ENCODE measurements around the gene REEP5.

REEP5 gene

DNA sequence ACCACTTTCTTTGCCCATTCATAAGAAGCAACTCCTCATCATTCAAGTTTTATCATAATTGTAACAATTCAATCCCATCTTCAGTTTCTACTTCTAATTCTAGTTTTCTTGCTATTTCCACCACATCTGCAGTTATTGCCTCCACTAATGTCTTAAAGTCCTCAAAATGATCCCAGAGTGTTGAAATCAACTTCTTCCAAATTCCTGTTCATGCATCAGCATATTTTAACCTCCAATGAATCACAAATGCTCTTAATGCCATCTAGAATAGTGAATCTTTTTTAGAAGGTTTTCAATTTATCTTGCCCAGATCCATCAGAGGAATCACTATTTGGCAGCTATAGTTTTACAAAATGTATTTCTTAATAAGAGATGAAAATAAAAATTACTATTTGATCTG, 64.2 kb downstream of the REEP5 start:
- H3K36me3 ChIP-seq (ENCODE audit: control insufficient read depth in 2 of 2, insufficient read depth in 2 of 2, low read length in 2 of 2) = peaks cover 3 to 4% of the 10 kb centered on the region in 2 donors
- no peak overlapping the region for H3K27ac ChIP-seq (ENCODE audit: low read depth in 2 of 2, low read length in 2 of 2)
- peaks cover 9 to 15% of the 10 kb centered on the region in 2 donors for H3K4me1 ChIP-seq (ENCODE audit: control insufficient read depth in 2 of 2, insufficient read depth in 2 of 2, low read length in 2 of 2)
- H3K27me3 ChIP-seq (ENCODE audit: control insufficient read depth in 2 of 2, insufficient read depth in 2 of 2, low read length in 2 of 2) = peaks cover 2 to 4% of the 10 kb centered on the region in 2 donors
- H3K9ac ChIP-seq (ENCODE audit: low read depth in 1 of 2, low read length in 2 of 2) = no peak overlapping the region
- H3K4me3 ChIP-seq (ENCODE audit: low read length in 2 of 2) = no peak overlapping the region
- H3K9me3 ChIP-seq (ENCODE audit: control insufficient read depth in 2 of 2, low read length in 2 of 2) = peaks cover 0 to 2% of the 10 kb centered on the region in 2 donors

DNA sequence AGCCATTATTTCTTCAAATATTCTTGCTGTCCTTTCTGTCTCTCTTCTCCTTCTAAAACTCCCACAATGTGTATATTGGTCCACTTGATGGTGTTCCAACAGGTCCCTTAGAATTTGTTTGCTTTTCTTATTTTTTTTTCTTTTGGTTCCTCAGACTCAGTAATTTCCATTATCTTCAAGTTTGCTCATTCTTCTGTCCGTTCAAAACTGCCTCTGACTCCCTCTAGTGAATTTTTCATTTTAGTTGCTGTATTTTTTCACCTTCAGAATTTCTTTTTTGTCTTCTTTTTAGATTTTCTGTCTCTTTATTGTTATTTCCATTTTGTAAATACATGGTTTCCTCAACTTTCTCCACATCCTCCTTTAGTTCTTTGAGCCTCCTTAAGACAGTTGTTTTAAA, 67.4 kb downstream of the REEP5 start:
- Histone ChIP-seq H3K27ac (ENCODE audit: low read depth in 2 of 2, low read length in 2 of 2) (no peak overlapping the region), H3K9me3 (ENCODE audit: control insufficient read depth in 2 of 2, low read length in 2 of 2) (peaks cover 0 to 2% of the 10 kb centered on the region in 2 donors), H3K36me3 (ENCODE audit: control insufficient read depth in 2 of 2, insufficient read depth in 2 of 2, low read length in 2 of 2) (no peaks in the 10 kb centered on the region), H3K4me1 (ENCODE audit: control insufficient read depth in 2 of 2, insufficient read depth in 2 of 2, low read length in 2 of 2) (no peaks in the 10 kb centered on the region), H3K4me3 (ENCODE audit: low read length in 2 of 2) (no peak overlapping the region), H3K27me3 (ENCODE audit: control insufficient read depth in 2 of 2, insufficient read depth in 2 of 2, low read length in 2 of 2) (peaks cover 2 to 4% of the 10 kb centered on the region in 2 donors), H3K9ac (ENCODE audit: low read depth in 1 of 2, low read length in 2 of 2) (no peak overlapping the region)

DNA sequence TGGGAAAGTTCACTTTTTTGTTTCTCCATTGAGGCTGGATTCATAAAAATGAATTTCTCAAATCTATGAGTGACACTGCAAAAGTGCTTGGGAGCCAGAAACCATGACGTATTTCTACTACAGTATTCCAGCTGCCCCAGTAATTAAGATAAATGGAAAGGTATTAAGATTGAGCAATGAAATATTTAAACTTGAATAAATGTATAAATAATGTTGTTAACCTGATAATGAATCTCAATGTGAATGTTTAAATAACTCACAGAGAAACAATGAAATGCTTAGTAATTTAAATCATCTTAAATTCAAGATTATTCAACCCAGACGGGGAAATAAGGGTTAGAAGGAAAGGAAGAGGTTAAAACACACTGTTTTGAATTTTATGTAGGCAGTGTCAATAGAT, 72.1 kb downstream of the REEP5 start:
- Histone ChIP-seq H3K27me3 (ENCODE audit: control insufficient read depth in 2 of 2, insufficient read depth in 2 of 2, low read length in 2 of 2) (peaks cover 2 to 4% of the 10 kb centered on the region in 2 donors), H3K36me3 (ENCODE audit: control insufficient read depth in 2 of 2, insufficient read depth in 2 of 2, low read length in 2 of 2) (no peaks in the 10 kb centered on the region), H3K9ac (ENCODE audit: low read depth in 1 of 2, low read length in 2 of 2) (no peak overlapping the region), H3K27ac (ENCODE audit: low read depth in 2 of 2, low read length in 2 of 2) (no peak overlapping the region), H3K4me1 (ENCODE audit: control insufficient read depth in 2 of 2, insufficient read depth in 2 of 2, low read length in 2 of 2) (no peaks in the 10 kb centered on the region), H3K9me3 (ENCODE audit: control insufficient read depth in 2 of 2, low read length in 2 of 2) (peaks cover 0 to 2% of the 10 kb centered on the region in 2 donors), H3K4me3 (ENCODE audit: low read length in 2 of 2) (no peak overlapping the region)

DNA sequence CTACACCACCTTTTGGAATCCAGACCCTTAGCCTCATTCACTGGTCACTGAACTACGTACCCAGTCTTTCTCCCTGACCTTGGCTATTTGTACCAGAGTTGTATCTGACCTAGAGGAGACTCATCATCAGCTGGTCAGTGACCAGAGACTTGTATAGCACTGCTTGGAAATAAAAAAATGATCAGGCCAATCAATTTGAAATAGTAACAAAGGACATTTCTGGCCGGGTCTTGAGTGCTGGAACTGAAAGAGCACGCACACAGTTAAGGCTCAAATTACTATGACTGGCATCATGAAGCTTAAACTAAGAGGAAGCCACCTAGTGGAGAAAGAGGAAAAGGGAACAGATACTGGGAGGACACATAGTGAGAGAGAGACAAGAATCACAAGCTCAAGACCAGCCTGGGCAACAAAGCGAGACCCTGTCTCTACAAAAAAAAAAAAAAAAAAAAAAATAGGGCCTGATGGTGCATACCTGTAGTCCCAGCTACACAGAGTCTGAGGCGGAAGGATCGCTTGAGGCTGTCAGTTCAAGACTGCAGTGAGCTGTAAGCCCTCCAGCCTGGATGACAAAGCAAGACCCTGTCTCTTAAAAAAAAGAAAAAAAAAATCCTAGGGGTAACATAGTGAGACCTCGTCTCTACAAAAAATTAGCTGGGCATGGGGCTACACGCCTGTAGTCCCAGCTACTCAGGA, 73.8 kb downstream of the REEP5 start:
- H3K9ac ChIP-seq (ENCODE audit: low read depth in 1 of 2, low read length in 2 of 2) = no peak overlapping the region
- H3K4me3 ChIP-seq (ENCODE audit: low read length in 2 of 2) = no peak overlapping the region
- H3K27ac ChIP-seq (ENCODE audit: low read depth in 2 of 2, low read length in 2 of 2) = no peak overlapping the region

DNA sequence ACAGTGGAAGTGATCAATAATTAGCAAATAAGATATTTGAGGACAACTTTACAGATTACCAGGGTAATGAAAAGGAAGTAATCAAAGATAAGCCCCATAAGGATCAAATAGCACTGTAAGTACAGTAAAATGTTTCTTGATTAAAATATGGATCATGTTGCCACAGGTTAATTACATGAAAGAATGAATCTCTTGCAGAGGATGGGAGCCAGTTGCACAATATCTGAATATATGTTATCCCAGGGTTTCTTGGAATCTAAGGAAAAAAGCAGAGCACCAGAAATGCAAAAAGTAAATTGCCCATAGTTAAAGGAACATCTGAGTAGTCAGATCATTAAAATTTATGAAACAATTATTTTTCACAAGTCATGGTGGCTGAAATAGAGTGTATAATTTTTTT, 74.7 kb downstream of the REEP5 start:
- H3K4me1 ChIP-seq (ENCODE audit: control insufficient read depth in 2 of 2, insufficient read depth in 2 of 2, low read length in 2 of 2) = no peaks in the 10 kb centered on the region
- no peak overlapping the region for H3K4me3 ChIP-seq (ENCODE audit: low read length in 2 of 2)
- no peak overlapping the region for H3K27ac ChIP-seq (ENCODE audit: low read depth in 2 of 2, low read length in 2 of 2)

More for the DNA sequence above, 73.8 kb downstream of the REEP5 start:
- Histone ChIP-seq H3K9me3 (ENCODE audit: control insufficient read depth in 2 of 2, low read length in 2 of 2) (no peaks in the 10 kb centered on the region), H3K4me1 (ENCODE audit: control insufficient read depth in 2 of 2, insufficient read depth in 2 of 2, low read length in 2 of 2) (no peaks in the 10 kb centered on the region), H3K27me3 (ENCODE audit: control insufficient read depth in 2 of 2, insufficient read depth in 2 of 2, low read length in 2 of 2) (no peaks in the 10 kb centered on the region), H3K36me3 (ENCODE audit: control insufficient read depth in 2 of 2, insufficient read depth in 2 of 2, low read length in 2 of 2) (no peaks in the 10 kb centered on the region)

DNA sequence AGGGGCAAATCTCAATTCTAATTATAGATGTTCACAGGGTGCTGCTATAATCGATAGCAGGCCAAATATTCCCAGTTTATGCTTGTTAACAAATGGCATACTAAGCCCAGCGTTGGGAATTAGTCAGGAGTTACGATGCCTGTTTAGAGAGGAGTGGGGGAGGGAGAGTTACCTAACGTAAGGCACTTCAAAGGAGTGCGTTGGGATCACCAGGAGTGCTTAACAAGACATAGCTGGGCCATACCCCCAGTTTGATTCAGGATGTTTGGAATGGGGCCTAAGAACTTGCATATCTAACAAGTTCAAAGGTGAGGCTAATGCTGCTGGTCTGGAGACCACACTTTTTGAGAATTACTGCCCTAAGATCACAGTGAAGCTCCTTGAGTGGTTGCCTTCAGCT, 75.5 kb downstream of the REEP5 start:
- Histone ChIP-seq H3K27ac (ENCODE audit: low read depth in 2 of 2, low read length in 2 of 2) (no peak overlapping the region), H3K27me3 (ENCODE audit: control insufficient read depth in 2 of 2, insufficient read depth in 2 of 2, low read length in 2 of 2) (no peaks in the 10 kb centered on the region), H3K9ac (ENCODE audit: low read depth in 1 of 2, low read length in 2 of 2) (no peak overlapping the region), H3K9me3 (ENCODE audit: control insufficient read depth in 2 of 2, low read length in 2 of 2) (no peaks in the 10 kb centered on the region), H3K4me1 (ENCODE audit: control insufficient read depth in 2 of 2, insufficient read depth in 2 of 2, low read length in 2 of 2) (no peaks in the 10 kb centered on the region), H3K36me3 (ENCODE audit: control insufficient read depth in 2 of 2, insufficient read depth in 2 of 2, low read length in 2 of 2) (no peaks in the 10 kb centered on the region), H3K4me3 (ENCODE audit: low read length in 2 of 2) (no peak overlapping the region)

More for the DNA sequence above, 74.7 kb downstream of the REEP5 start:
- Histone ChIP-seq H3K9ac (ENCODE audit: low read depth in 1 of 2, low read length in 2 of 2) (no peak overlapping the region), H3K9me3 (ENCODE audit: control insufficient read depth in 2 of 2, low read length in 2 of 2) (no peaks in the 10 kb centered on the region), H3K27me3 (ENCODE audit: control insufficient read depth in 2 of 2, insufficient read depth in 2 of 2, low read length in 2 of 2) (no peaks in the 10 kb centered on the region), H3K36me3 (ENCODE audit: control insufficient read depth in 2 of 2, insufficient read depth in 2 of 2, low read length in 2 of 2) (no peaks in the 10 kb centered on the region)

DNA sequence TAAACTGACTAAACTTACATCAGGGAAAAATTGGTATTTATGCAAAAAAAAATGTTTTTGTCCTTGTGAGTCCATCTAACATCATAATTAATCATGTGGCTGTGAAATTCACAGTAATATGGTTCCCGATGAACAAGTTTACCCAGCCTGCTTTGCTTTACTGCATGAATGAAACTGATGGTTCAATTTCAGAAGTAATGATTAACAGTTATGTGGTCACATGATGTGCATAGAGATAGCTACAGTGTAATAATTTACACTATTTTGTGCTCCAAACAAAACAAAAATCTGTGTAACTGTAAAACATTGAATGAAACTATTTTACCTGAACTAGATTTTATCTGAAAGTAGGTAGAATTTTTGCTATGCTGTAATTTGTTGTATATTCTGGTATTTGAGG, 77.5 kb downstream of the REEP5 start:
- Histone ChIP-seq H3K4me1 (ENCODE audit: control insufficient read depth in 2 of 2, insufficient read depth in 2 of 2, low read length in 2 of 2) (no peaks in the 10 kb centered on the region), H3K36me3 (ENCODE audit: control insufficient read depth in 2 of 2, insufficient read depth in 2 of 2, low read length in 2 of 2) (peaks cover 0 to 2% of the 10 kb centered on the region in 2 donors), H3K27ac (ENCODE audit: low read depth in 2 of 2, low read length in 2 of 2) (no peak overlapping the region), H3K9ac (ENCODE audit: low read depth in 1 of 2, low read length in 2 of 2) (no peak overlapping the region), H3K27me3 (ENCODE audit: control insufficient read depth in 2 of 2, insufficient read depth in 2 of 2, low read length in 2 of 2) (no peaks in the 10 kb centered on the region), H3K4me3 (ENCODE audit: low read length in 2 of 2) (no peak overlapping the region), H3K9me3 (ENCODE audit: control insufficient read depth in 2 of 2, low read length in 2 of 2) (no peaks in the 10 kb centered on the region)

DNA sequence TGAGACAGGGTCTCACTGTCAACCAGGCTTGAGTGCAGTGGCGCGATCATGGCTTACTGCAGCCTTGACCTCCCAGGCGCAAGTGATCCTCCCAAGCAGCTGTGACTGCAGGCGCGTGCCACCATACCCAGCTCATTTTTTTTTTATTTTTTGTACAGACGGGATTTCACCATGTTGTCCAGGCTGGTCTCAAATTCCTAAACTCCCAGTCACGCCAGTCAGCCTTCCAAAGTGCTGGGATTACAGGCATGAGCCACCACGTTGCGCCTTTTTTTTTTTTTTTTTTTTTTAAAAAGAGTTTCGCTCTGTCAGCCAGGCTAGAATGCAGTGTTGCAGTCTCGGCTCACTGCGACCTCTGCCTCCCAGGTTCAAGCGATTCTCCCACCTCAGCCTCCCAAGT, 88.1 kb downstream of the REEP5 start:
- peaks cover 24 to 26% of the 10 kb centered on the region in 2 donors for H3K36me3 ChIP-seq (ENCODE audit: control insufficient read depth in 2 of 2, insufficient read depth in 2 of 2, low read length in 2 of 2)
- no peak overlapping the region for H3K27ac ChIP-seq (ENCODE audit: low read depth in 2 of 2, low read length in 2 of 2)
- H3K9me3 ChIP-seq (ENCODE audit: control insufficient read depth in 2 of 2, low read length in 2 of 2) = no peaks in the 10 kb centered on the region
- no peak overlapping the region for H3K4me3 ChIP-seq (ENCODE audit: low read length in 2 of 2)
- H3K4me1 ChIP-seq (ENCODE audit: control insufficient read depth in 2 of 2, insufficient read depth in 2 of 2, low read length in 2 of 2) = no peaks in the 10 kb centered on the region
- H3K27me3 ChIP-seq (ENCODE audit: control insufficient read depth in 2 of 2, insufficient read depth in 2 of 2, low read length in 2 of 2) = no peaks in the 10 kb centered on the region
- no peak overlapping the region for H3K9ac ChIP-seq (ENCODE audit: low read depth in 1 of 2, low read length in 2 of 2)

DNA sequence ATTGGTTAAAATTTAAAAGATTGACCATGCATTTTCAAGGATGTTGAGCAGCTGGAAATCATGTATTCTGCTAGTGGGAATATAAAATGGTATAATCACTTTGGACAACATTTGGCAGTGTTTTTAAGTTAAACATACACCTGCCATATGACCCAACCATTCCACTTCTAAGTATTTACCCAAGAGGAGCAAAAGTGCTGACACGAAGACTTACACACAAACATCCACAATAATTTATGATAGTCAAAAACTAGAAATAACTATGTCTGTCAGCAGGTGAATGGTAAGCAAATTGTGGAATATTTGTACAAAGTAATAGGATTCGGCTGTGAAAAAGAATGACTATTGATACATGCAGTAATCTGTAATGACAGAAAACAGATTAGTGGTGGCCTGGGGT, 91.6 kb downstream of the REEP5 start:
- Histone ChIP-seq H3K9ac (ENCODE audit: low read depth in 1 of 2, low read length in 2 of 2) (no peak overlapping the region), H3K4me3 (ENCODE audit: low read length in 2 of 2) (no peak overlapping the region), H3K36me3 (ENCODE audit: control insufficient read depth in 2 of 2, insufficient read depth in 2 of 2, low read length in 2 of 2) (peaks cover 16 to 18% of the 10 kb centered on the region in 2 donors), H3K4me1 (ENCODE audit: control insufficient read depth in 2 of 2, insufficient read depth in 2 of 2, low read length in 2 of 2) (no peaks in the 10 kb centered on the region), H3K9me3 (ENCODE audit: control insufficient read depth in 2 of 2, low read length in 2 of 2) (no peaks in the 10 kb centered on the region), H3K27me3 (ENCODE audit: control insufficient read depth in 2 of 2, insufficient read depth in 2 of 2, low read length in 2 of 2) (no peaks in the 10 kb centered on the region), H3K27ac (ENCODE audit: low read depth in 2 of 2, low read length in 2 of 2) (no peak overlapping the region)

Measured in mucosa of rectum (tissue), 2 donors.